NCI-H1417 (cell line): ENCODE measurements around the gene CUEDC1.

ENCODE experiments used
- DNase-seq, 3 experiments: peaks; one replicate each; lab custom pipeline; 2025; lab: John Stamatoyannopoulos, UW

The CUEDC1 gene

DNA sequence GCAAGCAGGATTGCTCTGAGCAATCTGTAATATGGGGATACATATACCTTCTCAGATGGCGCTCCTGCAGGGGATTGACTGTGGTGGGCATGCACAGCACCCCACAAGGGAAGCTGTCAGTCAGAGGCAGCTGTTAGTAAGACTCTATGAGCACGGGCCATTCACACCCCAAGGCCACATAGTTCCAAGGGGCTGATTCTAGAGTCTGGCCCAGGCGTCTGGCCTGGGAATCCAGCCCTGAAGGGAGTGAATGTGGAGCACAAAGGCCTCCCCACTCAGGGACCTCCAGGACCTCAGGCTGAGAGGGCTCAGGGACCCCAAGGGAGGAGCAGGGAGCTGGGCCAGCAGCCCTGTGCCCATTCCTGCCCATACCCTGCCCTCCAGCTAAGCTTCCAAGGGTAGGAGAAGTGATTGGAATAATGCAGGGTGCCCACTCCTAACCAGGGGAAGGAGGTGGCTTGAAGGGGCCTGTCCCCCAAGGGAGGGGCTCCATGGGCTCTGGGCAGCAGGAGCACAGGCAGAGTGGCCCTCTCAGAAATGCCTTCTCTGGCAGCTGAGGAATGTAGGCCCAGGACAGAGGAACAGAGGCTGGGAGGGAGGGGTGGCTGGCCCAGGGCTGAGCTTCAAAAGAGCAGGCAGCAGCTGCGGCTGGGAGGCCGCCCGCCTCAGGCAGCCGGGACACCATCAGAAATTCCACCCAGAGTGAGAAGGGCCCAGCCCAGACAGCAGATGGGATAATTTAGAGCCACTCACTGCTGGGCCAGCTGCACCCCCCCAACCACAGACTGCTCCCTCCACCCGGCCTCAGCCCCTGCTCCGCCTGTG, 56.5 kb downstream of the CUEDC1 start:
- DNase-seq, result no peak

DNA sequence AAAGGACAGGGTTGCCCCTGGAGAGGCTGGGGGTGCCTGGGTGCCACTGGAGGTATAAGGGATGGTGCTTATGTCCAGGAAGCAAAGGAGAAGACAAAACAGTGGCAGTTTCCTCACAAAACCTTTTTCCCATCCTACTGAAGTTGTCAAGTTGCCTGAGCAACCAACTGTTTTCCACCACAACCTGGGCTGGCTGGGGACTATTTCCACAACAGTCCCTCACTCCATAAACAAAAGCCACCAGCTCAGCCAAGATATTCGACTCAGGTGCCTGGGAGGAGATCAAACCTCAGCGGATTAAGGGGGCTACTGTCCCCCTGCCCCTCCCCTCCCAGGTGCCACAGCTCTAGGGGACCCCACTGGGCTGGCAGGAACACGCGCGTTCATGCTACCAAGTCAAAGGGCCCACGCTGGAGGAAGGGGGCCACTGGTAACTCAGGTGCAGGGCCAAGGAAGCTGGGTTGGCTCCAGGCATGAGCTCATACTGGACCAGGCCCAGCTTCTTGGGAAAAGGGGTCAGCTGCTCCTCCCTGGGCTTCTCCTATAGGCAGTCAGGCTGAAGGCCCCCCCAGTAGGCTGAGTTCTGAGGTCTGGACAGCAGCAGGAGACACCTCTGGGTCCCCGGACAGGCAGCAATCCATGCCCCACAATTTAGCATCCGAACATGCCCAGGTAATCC, 59.7 kb downstream of the CUEDC1 start:
- DNase-seq, result no peak

DNA sequence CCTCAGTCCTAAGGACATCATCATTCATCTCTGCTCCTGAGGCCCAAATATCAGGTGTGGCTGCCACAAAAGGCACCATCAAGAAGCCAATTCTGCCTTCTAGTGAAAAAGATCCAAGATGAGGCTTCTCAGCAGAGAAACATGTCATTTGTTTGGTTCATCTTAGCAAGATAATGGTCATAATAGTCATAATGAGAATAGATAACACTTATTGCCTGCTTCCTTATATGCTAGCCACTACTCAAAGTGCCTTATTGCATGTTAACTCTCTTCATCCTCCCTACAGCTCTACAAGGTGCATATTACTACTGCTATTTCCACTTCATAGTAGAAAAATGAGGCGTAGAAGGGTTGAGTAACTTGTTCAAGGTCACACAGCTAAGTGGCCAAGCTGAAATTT, 60.4 kb downstream of the CUEDC1 start:
- DNase-seq, result no peak

- peak; percentile 75 to 92 (median 76) for DNase-seq
Observed at GRCh38 chr17:57892820-57893595, 62.2 kb downstream of the CUEDC1 start.

DNA sequence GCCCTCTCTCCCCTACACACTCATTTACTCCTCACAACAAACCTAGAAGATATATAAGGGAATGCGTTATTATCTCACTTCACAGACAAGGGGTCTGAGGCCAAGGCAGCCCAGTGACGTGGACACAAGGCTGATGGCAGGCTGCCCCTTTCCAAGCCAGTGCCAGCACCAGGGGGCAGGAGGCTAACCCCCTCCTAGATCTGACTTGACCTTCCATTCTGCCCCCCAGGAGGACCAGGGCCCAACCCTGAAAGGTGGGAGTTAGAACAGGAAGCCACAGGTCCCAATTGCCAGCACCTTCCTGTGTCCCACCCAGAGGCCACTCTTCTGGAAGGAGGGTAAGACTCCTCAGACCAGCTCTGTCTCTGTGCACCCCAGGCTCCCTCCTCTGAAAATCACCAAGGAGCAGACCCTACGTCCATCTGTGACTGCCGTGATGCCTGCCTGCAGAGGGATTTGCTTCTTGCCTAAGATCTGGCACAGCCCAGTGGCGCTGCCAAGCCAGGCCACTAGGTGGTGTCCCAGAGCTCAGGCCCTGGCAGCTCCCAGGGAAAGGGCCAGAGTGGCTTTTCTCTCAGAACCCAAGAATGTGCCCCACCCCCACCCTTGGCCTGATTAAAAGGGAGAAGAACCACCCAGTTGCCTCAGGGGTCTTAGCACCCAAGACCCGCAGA, 62.9 kb downstream of the CUEDC1 start:
- DNase-seq, result peak; percentile 72 to 86 (median 75)

GRCh38 chr17:57890857-57891232, 64.4 kb downstream of the CUEDC1 start:
- no peak for DNase-seq

GRCh38 chr17:57889892-57890856, 65.0 kb downstream of the CUEDC1 start:
- DNase-seq, result no peak

DNA sequence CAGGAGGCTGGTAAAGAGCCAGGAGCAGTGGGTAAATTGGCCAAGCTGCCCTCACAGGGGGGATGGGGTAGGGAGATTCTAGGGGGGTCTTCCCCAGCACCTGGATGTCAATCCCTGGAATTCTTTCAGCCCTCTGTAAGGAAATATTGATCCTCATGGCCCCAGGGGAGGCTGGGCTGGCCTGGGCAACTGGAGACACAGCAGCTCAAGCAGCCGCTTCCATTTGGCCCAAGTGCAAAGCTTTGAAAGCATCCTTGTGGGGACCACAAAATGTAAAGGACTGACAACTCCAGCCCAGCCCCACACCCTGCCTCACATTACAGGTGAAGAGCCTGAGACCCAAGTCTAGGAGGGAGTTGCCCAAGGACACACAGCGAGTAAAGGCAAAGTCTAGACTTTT, 66.0 kb downstream of the CUEDC1 start:
- DNase-seq, result no peak

DNA sequence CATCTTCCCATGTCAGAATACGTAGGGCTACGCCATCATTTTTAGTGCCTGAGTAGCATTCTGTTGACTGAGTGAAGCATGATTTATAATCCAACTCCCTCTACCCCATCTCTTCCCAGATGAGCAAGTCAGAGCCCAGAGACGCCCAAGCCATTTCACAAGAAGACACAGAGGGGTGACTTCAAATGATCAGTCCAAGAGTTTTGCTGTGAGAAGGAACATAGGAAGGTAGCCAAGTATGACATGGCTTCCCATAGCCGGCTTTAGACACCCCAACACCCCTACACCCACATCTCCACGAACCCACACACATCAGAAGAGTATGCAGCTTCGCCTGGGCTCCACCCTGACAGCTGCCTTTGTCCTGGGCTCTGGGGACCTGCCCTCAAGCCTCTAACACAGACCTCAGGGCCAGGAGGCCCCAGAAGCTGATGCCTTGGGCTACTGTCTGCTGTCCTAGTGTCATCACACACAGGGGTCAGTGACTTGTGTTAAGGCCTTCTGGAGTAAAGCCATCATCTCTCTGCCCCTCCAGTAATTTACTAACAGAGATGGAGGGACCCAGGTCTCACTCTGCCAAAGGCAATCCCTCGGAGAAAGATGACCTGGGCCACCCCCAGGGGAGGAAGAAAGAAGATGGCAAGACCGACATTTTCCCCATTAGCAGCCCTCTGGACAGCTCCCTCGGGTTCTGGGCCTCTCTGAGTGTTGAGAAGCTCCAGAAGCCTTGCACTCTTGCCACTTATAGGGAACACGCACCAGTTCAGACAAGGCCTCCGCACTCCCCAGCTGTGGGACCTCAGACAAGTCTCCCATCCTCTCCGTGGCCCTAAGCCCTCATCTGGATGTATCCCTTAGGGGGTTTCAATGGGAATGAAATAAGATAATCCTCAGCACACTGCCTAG, 66.6 kb downstream of the CUEDC1 start:
- no peak for DNase-seq

GRCh38 chr17:57887161-57887560, 68.1 kb downstream of the CUEDC1 start:
- no peak for DNase-seq

GRCh38 chr17:57886020-57886419, 69.2 kb downstream of the CUEDC1 start:
- DNase-seq, result no peak

- no peak for DNase-seq
Observed at GRCh38 chr17:57885148-57885915, 69.9 kb downstream of the CUEDC1 start.

DNA sequence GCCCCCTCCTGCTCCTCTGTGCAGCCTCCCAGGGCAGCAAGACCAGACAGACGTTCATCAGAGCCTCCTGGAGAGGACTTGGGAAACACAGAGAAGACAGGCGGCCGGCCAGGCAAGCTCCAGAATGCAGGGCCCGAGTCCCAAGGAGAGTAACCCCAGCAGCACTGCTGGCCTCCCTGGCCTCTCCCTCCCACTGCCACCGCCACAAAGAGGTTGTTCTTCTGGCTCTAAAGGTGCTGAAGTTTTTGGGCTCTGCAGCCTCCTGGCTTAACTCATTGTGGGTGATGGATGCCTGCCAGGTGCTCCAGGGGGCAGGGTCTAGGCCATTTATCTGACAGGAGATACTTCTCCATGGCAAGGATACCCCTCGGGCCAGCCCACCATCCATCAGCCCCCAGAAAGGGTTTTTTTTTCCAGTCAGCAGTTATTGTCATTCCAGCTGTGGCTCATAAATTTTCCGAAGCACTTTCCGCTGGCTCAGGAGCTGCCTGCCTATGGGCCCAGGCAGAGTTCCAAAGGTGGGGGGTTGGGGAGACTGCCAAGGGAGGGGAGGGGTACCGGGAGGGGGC, 73.3 kb downstream of the CUEDC1 start:
- DNase-seq, result no peak

GRCh38 chr17:57881143-57881542, 74.1 kb downstream of the CUEDC1 start:
- DNase-seq, result no peak

GRCh38 chr17:57880086-57880456, 75.1 kb downstream of the CUEDC1 start:
- no peak for DNase-seq

DNA sequence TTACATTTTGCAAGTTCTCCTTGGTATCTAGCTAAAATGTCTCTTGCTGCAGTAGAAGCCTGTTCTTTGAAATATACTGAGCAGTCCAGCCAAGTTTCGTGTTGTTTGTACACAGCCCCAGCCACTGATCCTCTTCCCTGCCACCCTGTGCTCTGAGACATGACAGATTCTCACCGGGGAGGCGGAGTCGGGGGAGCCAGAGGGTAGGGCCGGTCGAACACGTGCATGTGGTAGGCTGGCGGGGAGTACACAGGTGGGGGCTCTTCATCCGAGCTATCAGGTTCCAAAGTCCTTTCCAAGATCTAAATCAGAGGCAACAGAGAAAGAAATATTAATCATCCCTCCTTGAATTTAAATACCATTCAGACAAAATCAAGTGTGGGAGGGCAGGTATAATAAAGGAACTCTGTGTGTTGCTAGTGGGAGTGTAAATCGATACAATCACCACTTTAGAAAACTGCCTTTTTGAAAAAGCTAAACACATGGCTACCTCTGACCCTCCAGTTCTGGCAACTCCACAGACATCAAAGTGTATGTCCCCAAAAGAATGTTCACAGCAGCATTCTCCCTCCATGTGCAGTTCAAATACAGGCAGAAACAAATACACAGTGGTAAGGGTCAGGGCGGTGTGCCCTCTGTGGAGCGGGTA, 75.7 kb downstream of the CUEDC1 start:
- DNase-seq, result peak in 1 of 3 experiments; percentile 26

GRCh38 chr17:57877803-57878377, 77.3 kb downstream of the CUEDC1 start:
- no peak for DNase-seq

GRCh38 chr17:57876866-57877237, 78.4 kb downstream of the CUEDC1 start:
- DNase-seq, result no peak
